Adrenal gland (tissue), 12 donors: ENCODE measurements around the gene ADAMTSL5. TPM values are rescaled to one million over a fixed set of nuclear protein-coding genes. Genes with fewer than 3 reads are reported as not detected.

Experiments
- DNase-seq, 7 donors: peaks; one replicate each; pipeline ENCODE4 v3.0.0-alpha.2; 2019 to 2020
- H3K27ac ChIP-seq, 5 donors: fragments of 200-600 bp; sonication (generic) in 4 of 5; 1 replicate in 3 of 5; 2 replicates in 2 of 5; pipeline versions ENCODE4 v1.5.1 to v1.8.0; 2016 to 2020; ENCODE audit warnings: mild to moderate bottlenecking in 1 of 5
- H3K27me3 ChIP-seq: fragments of 200-600 bp; 2 replicates; pipeline ENCODE4 v1.8.0; 2021
- H3K36me3 ChIP-seq, 2 donors: fragments of 200-600 bp; replicated peaks in 1 of 2; 1 replicate in 1 of 2; 2 replicates in 1 of 2; pipeline versions ENCODE4 v1.5.1 to v1.8.0; 2018 to 2022
- H3K4me1 ChIP-seq, 2 donors: fragments of 200-600 bp; replicated peaks in 1 of 2; 1 replicate in 1 of 2; 2 replicates in 1 of 2; pipeline versions ENCODE4 v1.5.1 to v1.8.0; 2018 to 2021
- H3K4me3 ChIP-seq, 4 donors: fragments of 200-600 bp; sonication (generic) in 3 of 4; one replicate each; pipeline ENCODE4 v1.5.1; 2016 to 2018
- H3K9me3 ChIP-seq, 3 donors: fragments of 200-600 bp; sonication (generic) in 1 of 3; replicated peaks in 1 of 3; 1 replicate in 2 of 3; 2 replicates in 1 of 3; pipeline versions ENCODE4 v1.5.1 to v1.8.0; 2016 to 2021
- CTCF ChIP-seq, 6 experiments: fragments of 450-650 bp in 4 of 6; fragments of 200-600 bp in 2 of 6; sonication (generic) in 1 of 6; IDR thresholded peaks; 1 replicate in 5 of 6; 2 replicates in 1 of 6; pipeline versions ENCODE4 v1.5.1 to v1.8.0; 2016 to 2021; ENCODE audit warnings: antibody characterized with exemption in 6 of 6, mild to moderate bottlenecking in 2 of 6, moderate library complexity in 1 of 6
- POLR2A ChIP-seq, 2 donors: fragments of 450-650 bp; IDR thresholded peaks; one replicate each; pipeline ENCODE4 v1.6.1; 2017; ENCODE audit warnings: antibody characterized with exemption in 2 of 2, mild to moderate bottlenecking in 2 of 2, moderate library complexity in 1 of 2
- WGBS, 4 donors: extraction: QIAGEN DNeasy Blood & Tissue Kit in 2 of 4; methylation state at CpG; one replicate each; pipeline versions ENCODE4 v1.1.5 to v1.1.7; 2013 to 2017; 5-methylcytosine and 5-hydroxymethylcytosine counted together
- intact Hi-C, 2 donors: fragments of 100-400 bp; cut with DNase I; formaldehyde crosslinking; loops; one replicate each; pipeline versions ENCODE4 v1.14.1 to v1.15.0; 2022 to 2023
- polyA plus RNA-seq, 3 donors: library from polyadenylated mRNA; stranded (reverse); fragments of 200-250 nt in 2 of 3; fragments of 350-450 nt in 1 of 3; fragmentation: Illumina TruSeq in 1 of 3; extraction: RNeasy Lipid Tissue Mini Kit (QIAGEN cat#74804) in 1 of 3; gene quantifications; one replicate each; pipeline ENCODE4 v1.2.3, GENCODE V29; 2013 to 2014
- total RNA-seq, 9 donors: library from RNA; depleted of rRNA in 4 of 9; stranded (reverse); fragments of >200 nt in 4 of 9; fragments of 120-200 nt in 1 of 9; fragmentation: NEBNext Ultra II Directional in 1 of 9; extraction: Animal tissue kit (Norgen Biotek cat#: 25700) in 1 of 9; gene quantifications; one replicate each; pipeline versions ENCODE4 v1.1.0 to v1.2.4, GENCODE V29; 2013 to 2023
- donor health status: healthy with polysubstance abuse.
- donor health status: Bipolar disorder and iron deficiency.
- donor health status: DM: yes; HTN: yes; CAD: no.
- donor health status: DM: no; HTN: no; CAD: no.
- donor health status: DM: no; HTN: no; CAD: no.
- donor health status: DM: yes; HTN: yes; CAD: no.

The ADAMTSL5 gene
- total and polyA plus RNA-seq, 12 donors = 0.61 to 8.8 (median 1.8) TPM

DNA sequence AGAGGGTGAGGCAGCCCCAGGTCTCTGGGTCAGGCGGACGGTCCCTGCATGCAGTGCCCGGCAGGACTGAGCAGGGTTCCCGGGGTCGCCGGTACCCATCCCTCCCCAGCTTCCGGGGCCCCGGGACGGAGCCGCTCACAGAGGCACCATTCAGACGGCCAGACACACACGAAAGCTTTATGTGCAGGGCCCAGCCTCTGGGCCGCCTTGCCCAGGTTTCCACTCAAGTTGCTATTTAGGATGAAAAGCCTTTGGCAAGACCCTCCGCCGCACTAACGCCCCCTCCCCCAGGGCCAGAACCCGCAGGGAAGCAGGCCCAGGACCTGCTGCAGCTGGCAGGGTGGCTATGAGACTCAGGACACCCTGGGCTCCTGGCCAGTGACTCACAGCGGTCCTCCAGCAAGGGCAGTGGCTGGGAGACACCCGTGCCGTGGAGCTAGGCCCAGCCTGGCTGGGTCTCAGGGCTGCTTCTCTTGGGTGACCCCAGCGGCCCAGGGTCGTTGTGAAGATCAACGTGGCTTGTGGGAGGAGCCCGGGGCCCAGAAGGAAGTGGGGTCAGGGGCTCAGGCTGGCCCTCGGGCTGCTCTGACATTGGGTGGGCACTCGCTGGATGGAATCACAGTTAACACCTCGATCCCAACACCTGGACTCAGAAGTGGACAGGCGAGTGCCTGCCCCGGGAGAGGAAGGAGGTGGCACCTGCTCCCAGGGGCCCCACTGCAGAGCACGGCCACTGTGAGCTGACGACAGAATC lies 38.6 kb downstream of the ADAMTSL5 start:
- TF ChIP-seq CTCF (IDR thresholded peaks at IDR 0.05) = no peak
- intact Hi-C loops = no loop called here
- peaks cover 46% of the 10 kb centered on the region for H3K27me3 ChIP-seq
- peak in 4 of 7 donors; percentile 54 to 66 (median 64) for DNase-seq
- peaks cover 23 to 47% of the 10 kb centered on the region in 2 donors for H3K4me1 ChIP-seq
- no peaks in the 10 kb centered on the region for H3K36me3 ChIP-seq
- H3K27ac ChIP-seq = no peak overlapping the region
- no peak overlapping the region for H3K4me3 ChIP-seq
- WGBS, 4 donors = 66 to 89% (median 73%) methylated on average over 10 to 31 of the region's 31 CpGs
- H3K9me3 ChIP-seq = no peaks in the 10 kb centered on the region

GRCh38 chr19:1473085-1473851 lies 39.6 kb downstream of the ADAMTSL5 start:
- Histone ChIP-seq H3K4me1 (peaks cover 20 to 47% of the 10 kb centered on the region in 2 donors), H3K4me3 (no peak overlapping the region), H3K9me3 (no peaks in the 10 kb centered on the region), H3K27me3 (peaks cover 53% of the 10 kb centered on the region), H3K36me3 (no peaks in the 10 kb centered on the region), H3K27ac (no peak overlapping the region)
- WGBS, 4 donors = 63 to 74% (median 67%) methylated on average over 15 to 20 of the region's 20 CpGs
- no peak for TF ChIP-seq CTCF (IDR thresholded peaks at IDR 0.05)
- no peak for TF ChIP-seq POLR2A (IDR thresholded peaks at IDR 0.05)
- intact Hi-C loops = no loop called here
- no peak for DNase-seq

DNA sequence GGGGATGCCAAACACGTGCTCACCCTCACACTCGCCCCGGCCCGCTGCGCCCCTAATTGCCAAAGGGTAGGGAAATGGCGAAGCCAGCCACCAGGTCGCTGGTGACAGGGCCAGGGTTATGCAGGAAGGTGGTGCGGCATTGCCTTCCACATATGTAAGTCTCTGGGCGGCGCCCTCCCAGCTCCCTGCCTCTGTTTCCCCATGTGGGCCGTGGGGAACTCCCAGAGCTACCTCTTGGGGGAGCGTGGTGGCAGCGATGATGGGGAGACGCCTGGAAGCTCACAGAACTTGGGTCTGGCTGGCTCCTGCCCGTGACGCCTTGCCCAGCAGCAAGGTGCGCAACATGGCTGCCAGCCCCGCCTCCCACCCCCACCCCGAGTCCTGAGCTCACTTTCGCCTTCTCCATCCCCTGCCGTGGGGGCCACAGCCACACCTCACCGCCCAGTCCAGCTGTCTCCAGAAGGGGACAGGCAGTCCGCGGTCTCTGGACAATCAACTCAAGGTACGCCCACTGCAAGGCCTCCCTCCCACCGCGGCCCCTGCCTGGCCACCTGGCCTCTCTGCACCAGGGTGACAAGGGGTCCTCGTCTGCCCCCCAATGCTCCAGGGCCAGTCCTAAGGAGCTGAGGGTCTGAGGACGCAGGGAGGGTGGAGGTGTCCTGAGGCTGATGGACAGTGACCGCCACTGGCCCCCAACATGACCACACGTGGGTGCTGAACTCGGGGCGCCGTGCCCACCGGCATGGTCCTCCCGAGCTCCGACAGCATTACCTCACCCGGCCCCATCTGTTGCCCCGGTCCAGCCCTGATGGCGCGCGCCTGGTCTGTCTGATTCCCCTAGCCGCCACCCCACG lies 40.4 kb downstream of the ADAMTSL5 start:
- H3K27me3 ChIP-seq = peaks cover 61% of the 10 kb centered on the region
- no peaks in the 10 kb centered on the region for H3K9me3 ChIP-seq
- 38 to 49% (median 42%) methylated on average over 22 to 44 of the region's 44 CpGs for WGBS, 4 donors
- H3K27ac ChIP-seq = no peak overlapping the region
- H3K36me3 ChIP-seq = no peaks in the 10 kb centered on the region
- no peak for TF ChIP-seq CTCF (IDR thresholded peaks at IDR 0.05)
- TF ChIP-seq POLR2A (IDR thresholded peaks at IDR 0.05) = no peak
- no peak for DNase-seq
- no peak overlapping the region for H3K4me3 ChIP-seq
- H3K4me1 ChIP-seq = peaks cover 15 to 47% of the 10 kb centered on the region in 2 donors
- intact Hi-C loops = no loop called here
